Peyer's patch (tissue), 4 donors: Measurements from ENCODE around the gene CCL26. TPM values are rescaled to one million over a fixed set of nuclear protein-coding genes. Genes with fewer than 3 reads are reported as not detected.

Experiments used
- DNase-seq, 3 donors: peaks; one replicate each; pipeline ENCODE4 v3.0.0-alpha.2; 2017 to 2019
- H3K27ac ChIP-seq, 4 donors: fragments of 200-600 bp; sonication (generic); one replicate each; pipeline ENCODE4 v1.5.1; 2016 to 2019
- H3K27me3 ChIP-seq, 2 donors: fragments of 200-600 bp; sonication (generic); one replicate each; pipeline ENCODE4 v1.5.1; 2019
- H3K36me3 ChIP-seq, 3 donors: fragments of 200-600 bp; sonication (generic); one replicate each; pipeline ENCODE4 v1.5.1; 2016 to 2019
- H3K4me1 ChIP-seq, 4 donors: fragments of 200-600 bp; sonication (generic); one replicate each; pipeline ENCODE4 v1.5.1; 2016 to 2019
- H3K4me3 ChIP-seq, 4 donors: fragments of 200-600 bp; sonication (generic); 1 replicate in 3 of 4; 2 replicates in 1 of 4; pipeline ENCODE4 v1.5.1; 2016 to 2019; ENCODE audit warnings: mild to moderate bottlenecking in 1 of 4
- H3K9me3 ChIP-seq, 4 donors: fragments of 200-600 bp; sonication (generic); one replicate each; pipeline ENCODE4 v1.5.1; 2016 to 2019; ENCODE audit warnings: mild to moderate bottlenecking in 1 of 4
- POLR2A ChIP-seq, 2 donors: fragments of 450-650 bp; IDR thresholded peaks; one replicate each; pipeline ENCODE4 v1.5.1; 2017; ENCODE audit warnings: antibody characterized with exemption in 2 of 2, mild to moderate bottlenecking in 2 of 2, moderate library complexity in 2 of 2
- total RNA-seq, 4 donors: library from RNA; depleted of rRNA; stranded (reverse); fragments of >200 nt; gene quantifications; one replicate each; pipeline ENCODE4 v1.1.0, GENCODE V29; 2016
- TF ChIP-seq, protein P1 (sequence below), 6 experiments: fragments of 450-650 bp in 4 of 6; fragments of 200-600 bp in 2 of 6; sonication (generic) in 1 of 6; IDR thresholded peaks; one replicate each; pipeline ENCODE4 v1.5.1; 2017 to 2019; ENCODE audit warnings: antibody characterized with exemption in 6 of 6, mild to moderate bottlenecking in 3 of 6, moderate library complexity in 1 of 6

CCL26 gene
- total RNA-seq, 4 donors from 2014 or later = not detected

DNA sequence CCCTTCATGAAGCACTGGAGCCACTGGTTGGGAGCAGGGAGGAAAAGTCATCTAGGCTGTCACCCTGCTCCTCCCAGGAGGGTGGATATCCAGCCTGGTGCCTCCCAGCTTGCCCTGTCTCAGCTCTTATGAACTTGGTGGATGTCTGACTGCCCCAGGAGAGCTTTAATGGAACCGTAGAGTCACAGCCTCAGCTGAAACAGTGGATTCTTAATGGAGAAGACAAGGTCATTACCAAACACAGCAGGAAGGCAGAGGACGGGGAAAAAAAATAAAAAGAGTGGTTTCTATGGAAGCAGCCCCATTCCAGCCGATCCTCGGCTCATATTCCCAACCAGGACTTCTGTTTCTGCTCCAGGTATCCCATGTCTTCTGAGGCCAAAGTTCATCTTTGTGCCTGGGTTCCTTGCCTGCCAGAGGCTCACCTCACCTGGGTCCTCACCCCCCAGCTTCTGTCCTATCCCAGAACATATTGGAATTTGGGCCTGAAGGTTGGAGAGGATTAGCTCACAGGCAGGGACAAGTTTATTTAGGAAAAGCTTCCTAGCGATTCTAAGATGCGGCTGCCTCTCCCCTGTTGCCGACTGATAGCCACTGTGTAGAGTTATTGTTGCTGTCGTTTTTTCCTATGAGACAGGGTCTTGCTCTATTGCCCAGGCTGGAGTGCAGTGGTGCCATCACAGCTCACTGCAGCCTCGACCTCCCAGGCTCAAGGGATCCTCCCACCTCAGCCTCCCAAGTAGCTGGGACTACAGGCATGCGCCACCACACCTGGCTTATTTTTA lies 15.6 kb downstream of the CCL26 start:
- no peak overlapping the region for H3K27ac ChIP-seq
- no peaks in the 10 kb centered on the region for H3K27me3 ChIP-seq
- no peak for DNase-seq
- no peaks in the 10 kb centered on the region for H3K36me3 ChIP-seq
- TF ChIP-seq, protein P1, sequence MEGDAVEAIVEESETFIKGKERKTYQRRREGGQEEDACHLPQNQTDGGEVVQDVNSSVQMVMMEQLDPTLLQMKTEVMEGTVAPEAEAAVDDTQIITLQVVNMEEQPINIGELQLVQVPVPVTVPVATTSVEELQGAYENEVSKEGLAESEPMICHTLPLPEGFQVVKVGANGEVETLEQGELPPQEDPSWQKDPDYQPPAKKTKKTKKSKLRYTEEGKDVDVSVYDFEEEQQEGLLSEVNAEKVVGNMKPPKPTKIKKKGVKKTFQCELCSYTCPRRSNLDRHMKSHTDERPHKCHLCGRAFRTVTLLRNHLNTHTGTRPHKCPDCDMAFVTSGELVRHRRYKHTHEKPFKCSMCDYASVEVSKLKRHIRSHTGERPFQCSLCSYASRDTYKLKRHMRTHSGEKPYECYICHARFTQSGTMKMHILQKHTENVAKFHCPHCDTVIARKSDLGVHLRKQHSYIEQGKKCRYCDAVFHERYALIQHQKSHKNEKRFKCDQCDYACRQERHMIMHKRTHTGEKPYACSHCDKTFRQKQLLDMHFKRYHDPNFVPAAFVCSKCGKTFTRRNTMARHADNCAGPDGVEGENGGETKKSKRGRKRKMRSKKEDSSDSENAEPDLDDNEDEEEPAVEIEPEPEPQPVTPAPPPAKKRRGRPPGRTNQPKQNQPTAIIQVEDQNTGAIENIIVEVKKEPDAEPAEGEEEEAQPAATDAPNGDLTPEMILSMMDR (IDR thresholded peaks at IDR 0.05) = no peak
- TF ChIP-seq POLR2A (IDR thresholded peaks at IDR 0.05) = no peak
- no peak overlapping the region for H3K4me3 ChIP-seq
- no peaks in the 10 kb centered on the region for H3K4me1 ChIP-seq
- no peaks in the 10 kb centered on the region for H3K9me3 ChIP-seq

DNA sequence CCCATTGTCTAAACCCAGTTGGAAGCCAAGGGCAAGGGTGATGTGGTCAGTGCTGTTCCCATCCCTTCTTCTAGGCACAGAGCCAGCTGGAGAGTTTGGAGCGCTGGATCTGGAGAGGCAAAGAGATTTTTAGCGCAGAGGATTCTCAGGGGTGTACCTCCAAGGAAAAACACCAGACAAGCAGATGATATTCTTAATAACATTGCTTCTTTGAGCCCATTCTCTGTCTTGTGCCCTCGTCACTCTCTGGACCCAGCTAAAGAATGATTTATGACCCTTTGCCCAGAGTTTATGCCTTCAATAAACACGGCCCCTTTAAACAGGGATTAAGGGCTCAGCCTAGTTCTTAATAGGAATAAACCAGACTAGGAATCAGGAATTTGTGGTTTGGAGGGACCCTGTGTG lies 28.6 kb downstream of the CCL26 start:
- peaks cover 0 to 5% (median 0%) of the 10 kb centered on the region in 4 donors for H3K4me1 ChIP-seq
- H3K27ac ChIP-seq = no peak overlapping the region
- no peak for DNase-seq
- H3K36me3 ChIP-seq = no peaks in the 10 kb centered on the region
- H3K27me3 ChIP-seq = no peaks in the 10 kb centered on the region
- H3K4me3 ChIP-seq = no peak overlapping the region
- no peaks in the 10 kb centered on the region for H3K9me3 ChIP-seq
- TF ChIP-seq, protein P1 (IDR thresholded peaks at IDR 0.05) = no peak
- TF ChIP-seq POLR2A (IDR thresholded peaks at IDR 0.05) = no peak

DNA sequence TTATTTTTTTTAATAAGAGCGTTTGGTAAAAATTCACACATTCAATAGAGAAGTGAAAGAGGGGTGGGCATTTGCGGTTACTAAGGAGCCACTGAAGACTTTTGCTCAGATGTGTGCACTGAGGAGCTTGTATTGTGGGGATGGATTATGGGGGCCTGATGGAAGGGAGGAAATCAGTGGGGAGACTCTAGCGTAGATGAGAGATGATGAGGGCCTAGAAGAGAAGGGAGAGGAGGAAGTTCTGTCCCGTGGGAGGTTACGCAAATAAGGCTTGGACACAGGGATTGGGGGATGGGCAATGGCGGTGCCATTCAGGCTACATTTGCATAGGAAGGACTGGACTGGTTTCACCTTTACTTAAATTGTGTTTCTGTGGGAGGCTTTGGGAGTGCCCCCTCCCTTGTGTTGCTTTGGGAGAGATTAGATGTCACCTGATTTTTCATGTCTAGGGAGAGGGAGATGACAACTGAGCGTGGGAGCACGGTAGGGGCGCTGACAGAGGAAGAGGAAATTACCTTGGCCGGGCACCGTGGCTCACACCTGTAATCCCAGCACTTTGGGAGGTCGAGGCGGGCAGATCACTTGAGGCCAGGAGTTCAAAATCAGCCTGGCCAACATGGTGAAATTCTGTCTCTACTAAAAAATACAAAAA lies 31.0 kb downstream of the CCL26 start:
- Histone ChIP-seq H3K27ac (peak overlapping the region in 1 of 4 donors; percentile 93), H3K36me3 (no peaks in the 10 kb centered on the region), H3K4me1 (peaks cover 0 to 5% (median 2%) of the 10 kb centered on the region in 4 donors), H3K27me3 (no peaks in the 10 kb centered on the region), H3K9me3 (no peaks in the 10 kb centered on the region), H3K4me3 (no peak overlapping the region)
- TF ChIP-seq POLR2A (IDR thresholded peaks at IDR 0.05) = no peak
- DNase-seq = peak in 2 of 3 donors; percentile 68 to 73

DNA sequence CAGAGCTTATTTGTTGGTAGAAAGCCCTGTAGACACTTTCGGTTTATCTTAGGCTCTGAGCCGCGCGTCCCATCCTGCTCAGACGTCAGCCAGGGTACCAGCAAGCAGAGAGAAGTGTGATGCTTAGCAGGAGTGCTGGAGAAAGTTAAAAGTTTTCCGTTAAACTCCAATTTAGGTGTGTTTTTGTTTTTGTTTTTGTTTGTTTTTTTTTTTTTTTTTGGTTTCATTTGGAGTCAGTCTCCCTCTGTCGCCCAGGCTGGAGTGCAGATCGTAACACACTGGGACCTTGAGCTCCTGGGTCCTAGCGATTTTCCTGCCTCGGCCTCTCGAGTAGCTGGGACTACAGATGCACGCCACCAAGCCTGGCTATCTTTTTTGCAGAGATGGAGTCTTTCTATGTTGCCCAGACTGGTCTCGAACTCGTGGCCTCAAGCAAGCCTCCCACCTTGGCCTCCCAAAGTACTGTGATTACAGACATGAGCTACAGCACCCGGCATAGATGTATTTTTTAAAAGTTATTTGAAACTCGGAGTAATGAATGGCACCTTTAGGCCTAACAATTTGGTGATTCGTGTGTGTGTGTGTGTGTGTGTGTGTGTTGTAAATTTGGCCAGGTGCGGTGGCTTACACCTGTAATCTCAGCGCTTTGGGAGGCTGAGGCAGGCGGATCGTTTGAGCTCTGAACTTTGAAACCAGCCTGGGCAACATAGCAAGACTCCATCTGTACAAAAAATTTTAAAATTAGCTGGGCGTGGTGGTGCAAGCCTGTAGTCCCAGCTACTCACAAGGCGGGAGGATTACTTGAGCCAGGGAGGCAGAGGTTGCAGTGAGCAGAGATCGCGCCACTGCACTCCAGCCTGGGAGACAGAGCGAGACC lies 32.0 kb downstream of the CCL26 start:
- H3K27me3 ChIP-seq = no peaks in the 10 kb centered on the region
- H3K4me3 ChIP-seq = peak overlapping the region; percentile 72 to 96 (median 83)
- no peaks in the 10 kb centered on the region for H3K9me3 ChIP-seq
- H3K4me1 ChIP-seq = peaks cover 0 to 5% (median 2%) of the 10 kb centered on the region in 4 donors
- TF ChIP-seq POLR2A (IDR thresholded peaks at IDR 0.05) = peak in 1 of 2 donors; percentile 0
- TF ChIP-seq, protein P1 (IDR thresholded peaks at IDR 0.05) = no peak
- H3K36me3 ChIP-seq = no peaks in the 10 kb centered on the region
- H3K27ac ChIP-seq = peak overlapping the region; percentile 71 to 93 (median 88)
- DNase-seq = peak in 1 of 3 donors; percentile 74

DNA sequence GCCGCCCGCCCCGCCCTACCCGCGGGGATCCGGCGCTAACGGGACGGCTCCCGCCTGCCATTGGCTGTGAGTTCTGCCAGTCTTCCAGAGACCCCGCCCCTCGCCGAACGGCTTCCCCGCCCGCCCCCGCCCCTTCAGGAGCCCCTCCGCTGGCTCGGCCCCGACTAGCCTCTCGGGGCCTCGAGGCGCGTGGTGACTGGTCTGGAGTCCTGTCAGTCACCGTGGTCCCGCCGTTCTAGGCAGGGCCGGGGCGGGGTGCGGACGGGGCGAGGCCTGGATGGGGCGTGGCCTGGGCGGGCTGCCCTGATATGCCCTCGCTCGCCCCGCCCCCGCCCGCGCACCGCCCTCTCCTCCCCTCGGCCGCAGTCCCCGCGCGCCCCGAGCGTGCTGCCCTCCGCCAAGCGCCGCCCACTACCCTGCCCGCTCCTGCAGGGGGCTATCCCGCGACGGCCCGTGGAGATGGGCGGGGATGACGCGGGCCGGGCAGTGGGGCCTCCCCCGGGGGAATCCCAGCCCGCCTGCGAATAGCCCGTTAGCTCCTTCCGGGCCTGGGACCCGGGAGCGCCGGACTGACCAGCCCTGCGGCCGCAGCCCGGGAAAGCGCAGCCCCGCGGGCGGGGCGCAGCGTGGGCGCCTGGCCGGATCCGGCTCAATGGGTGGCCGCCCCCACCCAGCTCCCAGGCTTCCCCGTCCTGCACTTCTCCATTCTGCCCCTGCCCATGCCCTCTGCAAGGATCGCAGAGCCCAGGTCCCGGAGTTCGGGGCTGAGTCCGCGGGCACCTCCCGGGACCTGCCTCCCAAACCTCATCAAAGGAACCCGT lies 32.8 kb downstream of the CCL26 start:
- Histone ChIP-seq H3K27ac (peak overlapping the region; percentile 74 to 93 (median 88)), H3K27me3 (no peaks in the 10 kb centered on the region), H3K36me3 (no peaks in the 10 kb centered on the region), H3K9me3 (no peaks in the 10 kb centered on the region), H3K4me3 (peak overlapping the region; percentile 72 to 96 (median 83)), H3K4me1 (peaks cover 0 to 5% (median 2%) of the 10 kb centered on the region in 4 donors)
- peak; percentile 99 to 100 (median 100) for DNase-seq
- peak in 1 of 2 donors; percentile 6 for TF ChIP-seq POLR2A (IDR thresholded peaks at IDR 0.05)
- TF ChIP-seq, protein P1 (IDR thresholded peaks at IDR 0.05) = peak in 3 of 6 experiments; percentile 22 to 32 (median 31)
